ENCODE results near the gene ZNF534.

GRCh38 chr19:52410276-52410675, 18.7 kb upstream of the ZNF534 start:
- TF ChIP-seq, protein P1, sequence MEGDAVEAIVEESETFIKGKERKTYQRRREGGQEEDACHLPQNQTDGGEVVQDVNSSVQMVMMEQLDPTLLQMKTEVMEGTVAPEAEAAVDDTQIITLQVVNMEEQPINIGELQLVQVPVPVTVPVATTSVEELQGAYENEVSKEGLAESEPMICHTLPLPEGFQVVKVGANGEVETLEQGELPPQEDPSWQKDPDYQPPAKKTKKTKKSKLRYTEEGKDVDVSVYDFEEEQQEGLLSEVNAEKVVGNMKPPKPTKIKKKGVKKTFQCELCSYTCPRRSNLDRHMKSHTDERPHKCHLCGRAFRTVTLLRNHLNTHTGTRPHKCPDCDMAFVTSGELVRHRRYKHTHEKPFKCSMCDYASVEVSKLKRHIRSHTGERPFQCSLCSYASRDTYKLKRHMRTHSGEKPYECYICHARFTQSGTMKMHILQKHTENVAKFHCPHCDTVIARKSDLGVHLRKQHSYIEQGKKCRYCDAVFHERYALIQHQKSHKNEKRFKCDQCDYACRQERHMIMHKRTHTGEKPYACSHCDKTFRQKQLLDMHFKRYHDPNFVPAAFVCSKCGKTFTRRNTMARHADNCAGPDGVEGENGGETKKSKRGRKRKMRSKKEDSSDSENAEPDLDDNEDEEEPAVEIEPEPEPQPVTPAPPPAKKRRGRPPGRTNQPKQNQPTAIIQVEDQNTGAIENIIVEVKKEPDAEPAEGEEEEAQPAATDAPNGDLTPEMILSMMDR (IDR thresholded peaks at IDR 0.05; ENCODE audit: low read depth, low read length, poor library complexity, severe bottlenecking), result no peak
- TF ChIP-seq EZH2phosphoT487 (IDR thresholded peaks at IDR 0.05; ENCODE audit: borderline replicate concordance, low read length), result no peak
